Stimulated activated CD4-positive, alpha-beta T cell treated with anti-CD3 and anti-CD28 coated beads, Interleukin-12 subunit alpha, Interleukin-12 subunit beta, amount 100 ng/mL, for 4 hours (primary cell): Measurements from ENCODE around the gene SLC29A1.

Source experiments
- DNase-seq: peaks from one replicate; pipeline ENCODE4 v3.0.0-alpha.2; 2020

Gene SLC29A1

DNA sequence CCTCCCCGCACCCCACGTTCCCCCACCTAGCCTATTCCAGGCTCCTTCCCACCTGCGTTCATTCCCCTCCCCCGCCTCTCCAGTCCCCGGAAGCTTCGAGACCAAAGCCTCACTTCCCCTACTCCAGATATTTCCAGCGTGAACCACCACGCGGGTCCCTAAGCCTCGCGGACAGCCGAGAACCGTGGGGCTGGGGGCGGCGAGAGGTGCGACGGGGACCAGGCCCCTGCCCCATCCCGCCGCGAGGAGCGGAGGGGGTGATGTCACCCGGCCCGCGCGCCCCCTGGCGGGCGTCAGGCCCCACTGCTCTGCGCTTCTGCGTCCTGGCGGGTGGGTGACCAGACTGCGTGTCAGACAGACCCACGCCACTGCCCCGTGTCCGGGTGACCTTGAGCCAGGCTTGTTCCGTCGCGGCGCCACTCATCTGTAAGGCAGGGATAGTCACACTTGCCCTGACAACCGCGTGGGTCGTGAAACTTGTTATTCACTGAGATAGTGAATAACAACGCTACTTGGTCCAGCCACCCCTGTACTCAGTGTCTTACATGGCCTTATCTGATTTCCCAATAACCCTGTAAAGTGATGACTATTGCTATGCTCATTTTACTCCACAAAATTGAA, 14.5 kb downstream of the SLC29A1 start:
- peak; percentile 72 for DNase-seq

- no peak for DNase-seq
Measured at GRCh38 chr6:44238687-44239350, 15.4 kb downstream of the SLC29A1 start.

DNA sequence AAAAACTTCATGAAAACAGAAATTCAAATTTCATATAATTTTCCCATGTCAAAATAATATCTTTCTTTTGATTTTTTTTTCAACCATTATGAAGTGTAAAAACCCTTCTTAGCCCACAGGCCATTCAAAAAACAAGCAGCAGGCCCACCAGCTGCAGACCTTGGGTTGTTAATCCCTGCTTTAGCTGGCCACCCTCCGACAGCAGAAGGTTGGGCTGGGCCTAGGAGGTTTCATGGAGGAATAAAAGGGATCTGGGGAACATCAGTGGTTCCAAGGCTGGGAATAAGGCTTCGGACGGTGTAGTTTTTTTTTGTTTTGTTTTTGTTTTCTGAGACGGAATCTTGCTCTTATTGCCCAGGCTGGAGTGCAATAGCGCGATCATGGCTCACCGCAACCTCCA, 19.9 kb downstream of the SLC29A1 start:
- no peak for DNase-seq

DNA sequence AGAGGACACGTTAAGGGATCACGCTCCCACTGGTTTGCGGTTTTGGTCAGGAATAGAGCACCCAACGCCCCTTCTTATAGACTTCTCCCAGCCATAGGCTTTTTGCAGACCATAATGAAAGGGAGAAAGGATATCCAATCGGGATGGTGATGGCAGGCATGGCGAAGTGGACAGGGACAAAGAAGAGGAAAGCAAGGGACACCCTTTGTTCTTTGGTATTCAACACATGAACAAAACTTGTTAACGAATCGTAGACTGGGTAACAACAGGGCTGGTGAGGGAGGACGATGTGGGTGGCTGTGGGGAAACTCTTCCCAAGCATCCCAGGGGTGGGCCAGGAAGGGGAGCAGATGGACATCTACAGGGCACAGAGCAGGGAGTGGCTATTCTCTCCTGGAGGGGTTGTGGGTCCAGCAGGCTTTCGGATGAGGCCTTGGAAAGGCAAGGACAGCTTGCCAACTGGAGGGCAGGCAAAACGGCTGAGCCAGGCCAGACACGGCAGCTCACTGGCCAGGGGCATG, 22.1 kb downstream of the SLC29A1 start:
- no peak for DNase-seq

DNA sequence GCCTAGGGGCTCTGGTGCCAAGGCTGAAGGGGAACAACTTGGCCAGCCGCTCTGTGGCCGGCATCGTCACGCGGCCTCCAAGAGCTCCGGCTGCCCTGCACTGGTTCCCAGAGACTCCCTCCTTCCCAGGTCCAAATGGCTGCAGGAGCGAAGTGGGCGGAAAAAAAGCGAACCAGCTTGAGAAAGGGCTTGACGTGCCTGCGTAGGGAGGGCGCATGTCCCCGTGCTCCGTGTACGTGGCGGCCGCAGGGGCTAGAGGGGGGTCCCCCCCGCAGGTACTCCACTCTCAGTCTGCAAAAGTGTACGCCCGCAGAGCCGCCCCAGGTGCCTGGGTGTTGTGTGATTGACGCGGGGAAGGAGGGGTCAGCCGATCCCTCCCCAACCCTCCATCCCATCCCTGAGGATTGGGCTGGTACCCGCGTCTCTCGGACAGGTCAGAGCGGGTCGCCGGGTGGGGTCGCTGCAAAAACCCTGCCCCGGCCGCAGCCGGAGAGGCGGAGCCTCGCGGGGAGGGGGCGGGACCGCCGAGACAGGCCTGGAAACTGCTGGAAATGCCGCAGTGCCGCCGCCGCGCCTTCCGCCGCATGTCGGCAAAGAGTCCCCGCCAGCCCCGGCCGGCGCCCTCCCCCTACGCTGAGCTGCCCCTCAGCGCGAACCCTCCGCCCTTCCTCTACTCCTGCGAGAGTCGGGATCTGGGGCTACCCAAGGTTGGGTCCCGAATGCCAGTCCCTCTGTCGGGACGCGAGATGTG, 22.7 kb downstream of the SLC29A1 start:
- peak; percentile 90 for DNase-seq

DNA sequence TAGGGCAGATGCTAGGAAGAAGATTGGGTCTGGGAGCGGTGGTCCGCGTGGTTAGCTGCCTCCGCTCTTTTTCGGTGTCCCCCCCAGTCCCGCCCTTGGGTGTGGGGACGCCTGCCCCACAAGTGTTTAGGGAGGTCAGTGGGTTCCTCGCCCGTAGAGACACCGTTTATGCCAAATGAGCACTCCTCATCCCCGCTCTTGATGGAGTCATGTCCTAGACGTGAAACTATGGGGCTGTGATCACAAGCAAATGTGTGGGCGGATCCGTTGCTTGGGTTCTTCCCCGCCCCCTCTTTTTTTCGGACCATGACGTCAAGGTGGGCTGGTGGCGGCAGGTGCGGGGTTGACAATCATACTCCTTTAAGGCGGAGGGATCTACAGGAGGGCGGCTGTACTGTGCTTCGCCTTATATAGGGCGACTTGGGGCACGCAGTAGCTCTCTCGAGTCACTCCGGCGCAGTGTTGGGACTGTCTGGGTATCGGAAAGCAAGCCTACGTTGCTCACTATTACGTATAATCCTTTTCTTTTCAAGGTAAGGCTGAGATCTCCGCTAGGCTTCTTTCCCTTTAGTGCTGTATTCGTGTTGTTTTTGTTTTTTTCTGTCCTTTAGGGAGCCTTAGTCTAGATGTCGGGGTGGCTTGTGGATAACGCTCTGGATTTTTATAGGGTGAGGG, 23.4 kb downstream of the SLC29A1 start, which contains the start of gene HSP90AB1:
HSP90AB1 (plus strand) TSS at position 439 of the 675 bp plus-strand sequence. CDS start 1,529 bp downstream, outside the sequence.
- peak; percentile 88 for DNase-seq

DNA sequence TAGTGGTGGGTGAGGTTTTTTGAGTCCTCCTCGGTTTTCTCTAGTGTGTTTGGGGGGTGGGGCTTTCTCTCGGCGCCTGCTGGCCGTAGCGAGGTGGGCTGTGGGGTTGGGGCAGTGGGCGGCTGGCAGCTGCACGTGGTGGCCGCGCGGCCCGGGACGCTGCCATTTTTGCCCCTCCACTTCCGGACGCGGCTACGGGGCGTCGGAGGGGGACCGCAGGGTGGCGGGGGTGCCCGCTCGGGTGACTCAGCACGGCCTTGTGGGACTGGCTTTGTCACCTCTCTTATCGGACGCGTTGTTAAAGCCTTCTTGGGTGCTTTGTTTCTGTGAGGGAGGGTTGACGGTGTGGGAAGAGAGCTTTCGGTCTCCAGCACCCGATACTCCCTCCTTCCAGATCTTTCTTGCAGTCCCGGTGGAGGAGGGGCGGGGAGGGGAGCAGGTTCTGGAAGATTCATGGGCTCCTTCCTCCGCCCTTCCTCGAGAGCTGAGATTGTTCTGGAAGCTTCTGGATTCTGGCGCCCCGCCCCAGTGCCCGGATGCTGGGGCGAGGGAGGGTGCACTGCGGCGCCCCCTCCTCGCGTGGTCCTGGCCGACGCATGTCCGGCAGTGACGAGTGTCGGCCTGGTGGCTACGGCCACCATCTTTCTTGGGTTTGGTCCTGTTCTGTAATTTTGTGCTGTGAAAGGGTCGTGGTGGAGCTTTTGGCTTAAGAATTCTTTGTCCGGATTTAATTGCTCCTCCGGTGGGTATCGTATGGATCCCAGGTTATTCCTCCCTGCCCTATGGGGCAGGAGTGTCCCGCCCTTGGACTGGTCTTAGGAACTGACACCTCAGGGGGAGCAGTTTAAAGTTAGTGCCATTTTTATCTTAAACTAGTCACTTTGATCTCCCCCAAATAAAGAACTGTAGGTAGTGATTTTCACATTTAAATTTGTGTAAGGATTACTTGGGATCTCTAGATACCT, 24.2 kb downstream of the SLC29A1 start:
- DNase-seq, result peak; percentile 86

DNA sequence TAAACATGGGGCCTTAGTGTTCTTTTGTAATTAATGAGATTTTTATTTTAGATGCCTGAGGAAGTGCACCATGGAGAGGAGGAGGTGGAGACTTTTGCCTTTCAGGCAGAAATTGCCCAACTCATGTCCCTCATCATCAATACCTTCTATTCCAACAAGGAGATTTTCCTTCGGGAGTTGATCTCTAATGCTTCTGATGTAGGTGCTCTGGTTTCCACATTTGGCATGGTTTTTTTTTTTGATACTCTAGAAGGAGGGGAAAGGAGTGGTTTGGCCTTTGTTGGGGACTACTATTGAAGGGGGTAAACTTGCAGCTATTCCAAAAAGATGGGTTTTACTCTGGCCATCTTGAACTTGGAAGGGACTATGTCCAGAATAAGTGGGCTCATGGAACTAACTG, 25.2 kb downstream of the SLC29A1 start:
- no peak for DNase-seq

- DNase-seq, result no peak
Measured at GRCh38 chr6:44249082-44249748, 25.8 kb downstream of the SLC29A1 start.

DNA sequence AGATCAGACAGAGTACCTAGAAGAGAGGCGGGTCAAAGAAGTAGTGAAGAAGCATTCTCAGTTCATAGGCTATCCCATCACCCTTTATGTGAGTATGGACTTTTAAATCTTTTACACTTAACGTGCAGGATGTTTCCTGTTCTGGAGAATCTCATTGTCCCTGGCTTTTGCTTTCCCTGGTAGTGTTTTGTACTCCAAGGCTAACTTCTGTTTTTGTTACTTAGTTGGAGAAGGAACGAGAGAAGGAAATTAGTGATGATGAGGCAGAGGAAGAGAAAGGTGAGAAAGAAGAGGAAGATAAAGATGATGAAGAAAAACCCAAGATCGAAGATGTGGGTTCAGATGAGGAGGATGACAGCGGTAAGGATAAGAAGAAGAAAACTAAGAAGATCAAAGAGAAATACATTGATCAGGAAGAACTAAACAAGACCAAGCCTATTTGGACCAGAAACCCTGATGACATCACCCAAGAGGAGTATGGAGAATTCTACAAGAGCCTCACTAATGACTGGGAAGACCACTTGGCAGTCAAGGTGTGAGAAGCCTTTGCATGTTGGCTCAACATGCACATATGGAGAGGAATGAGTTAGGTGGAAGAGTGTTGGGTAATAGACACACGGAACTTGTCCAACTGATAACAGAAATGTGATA, 26.8 kb downstream of the SLC29A1 start:
- no peak for DNase-seq

DNA sequence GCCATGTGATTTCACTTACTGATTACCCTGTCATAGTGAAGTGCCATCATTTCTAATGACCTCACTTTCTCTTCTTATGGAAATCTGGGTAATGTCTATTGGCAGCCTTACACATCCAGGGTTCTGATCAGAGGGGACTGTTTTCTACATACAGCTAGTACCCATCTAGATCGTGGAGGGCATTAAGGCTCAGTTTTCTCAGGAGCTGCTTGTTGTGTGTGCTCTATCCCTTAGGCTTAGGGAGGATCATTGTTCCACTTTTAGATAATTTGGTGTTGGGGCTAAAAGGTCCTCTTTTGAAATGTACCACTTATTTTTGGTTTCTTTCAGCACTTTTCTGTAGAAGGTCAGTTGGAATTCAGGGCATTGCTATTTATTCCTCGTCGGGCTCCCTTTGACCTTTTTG, 27.3 kb downstream of the SLC29A1 start:
- DNase-seq, result no peak

GRCh38 chr6:44251576-44252524, 28.5 kb downstream of the SLC29A1 start:
- no peak for DNase-seq

- peak; percentile 38 for DNase-seq
Measured at GRCh38 chr6:44253307-44254101, 30.1 kb downstream of the SLC29A1 start.

GRCh38 chr6:44254191-44255104, 31.1 kb downstream of the SLC29A1 start:
- peak; percentile 39 for DNase-seq

DNA sequence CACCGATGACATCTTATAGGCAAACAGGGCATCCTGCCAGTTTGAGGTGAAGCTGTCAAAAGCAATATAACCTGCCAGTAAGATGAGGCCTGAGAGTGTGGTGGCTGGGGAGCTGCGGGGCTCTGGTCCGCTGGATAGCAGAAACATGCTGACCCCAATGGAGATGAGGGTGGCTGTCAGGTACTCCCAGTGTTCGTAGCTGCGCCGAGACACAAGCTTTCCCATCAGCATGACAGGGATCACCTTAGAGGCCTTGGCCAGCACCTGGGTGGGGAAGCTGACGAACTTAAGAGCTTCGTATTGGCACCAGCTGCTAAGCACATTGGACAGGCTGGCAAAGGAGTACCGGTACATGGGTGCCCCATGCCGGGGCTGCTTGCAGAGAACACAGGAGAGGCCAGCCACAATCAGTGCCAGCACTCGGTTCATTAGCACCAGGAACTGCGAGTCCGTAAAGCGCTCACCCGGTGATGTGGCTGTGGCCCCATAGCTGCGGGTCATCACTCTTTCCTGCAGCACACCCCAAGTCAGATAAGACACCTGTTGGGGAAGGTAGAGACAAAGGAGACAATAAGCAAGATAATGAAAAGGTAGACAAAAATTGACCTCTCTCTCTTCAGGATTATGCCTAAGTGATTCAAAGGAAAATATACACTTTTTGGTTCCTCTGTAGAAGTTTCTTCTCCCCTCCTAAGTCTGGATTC, 31.9 kb downstream of the SLC29A1 start:
- DNase-seq, result peak; percentile 45

- DNase-seq, result no peak
Measured at GRCh38 chr6:44255871-44256774, 32.7 kb downstream of the SLC29A1 start.
